HL-60 (cell line): ENCODE measurements around the gene ATP1A4.

Experiments used
- POLR2AphosphoS5 ChIP-seq: IDR thresholded peaks from 2 replicates; pipeline ENCODE4 v1.6.1; 2012; ENCODE audit warnings: low read depth
- SPI1 ChIP-seq: IDR thresholded peaks from 2 replicates; pipeline ENCODE4 v1.6.1; 2012; ENCODE audit warnings: low read depth, mild to moderate bottlenecking, borderline replicate concordance
- TF ChIP-seq, protein P1 (sequence below): IDR thresholded peaks from one replicate; pipeline ENCODE4 v1.5.1; 2011; ENCODE audit warnings: low read length, control low read depth, inconsistent platforms; ENCODE audit not compliant: insufficient read depth

GRCh38 chr1:160156361-160156760 is 5.0 kb downstream of the ATP1A4 start:
- TF ChIP-seq, protein P1, sequence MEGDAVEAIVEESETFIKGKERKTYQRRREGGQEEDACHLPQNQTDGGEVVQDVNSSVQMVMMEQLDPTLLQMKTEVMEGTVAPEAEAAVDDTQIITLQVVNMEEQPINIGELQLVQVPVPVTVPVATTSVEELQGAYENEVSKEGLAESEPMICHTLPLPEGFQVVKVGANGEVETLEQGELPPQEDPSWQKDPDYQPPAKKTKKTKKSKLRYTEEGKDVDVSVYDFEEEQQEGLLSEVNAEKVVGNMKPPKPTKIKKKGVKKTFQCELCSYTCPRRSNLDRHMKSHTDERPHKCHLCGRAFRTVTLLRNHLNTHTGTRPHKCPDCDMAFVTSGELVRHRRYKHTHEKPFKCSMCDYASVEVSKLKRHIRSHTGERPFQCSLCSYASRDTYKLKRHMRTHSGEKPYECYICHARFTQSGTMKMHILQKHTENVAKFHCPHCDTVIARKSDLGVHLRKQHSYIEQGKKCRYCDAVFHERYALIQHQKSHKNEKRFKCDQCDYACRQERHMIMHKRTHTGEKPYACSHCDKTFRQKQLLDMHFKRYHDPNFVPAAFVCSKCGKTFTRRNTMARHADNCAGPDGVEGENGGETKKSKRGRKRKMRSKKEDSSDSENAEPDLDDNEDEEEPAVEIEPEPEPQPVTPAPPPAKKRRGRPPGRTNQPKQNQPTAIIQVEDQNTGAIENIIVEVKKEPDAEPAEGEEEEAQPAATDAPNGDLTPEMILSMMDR = no peak
- no peak for TF ChIP-seq SPI1
- no peak for TF ChIP-seq POLR2AphosphoS5
